Mesenchymal stem cell (in vitro differentiated cells and primary cell): ENCODE data around the gene SLC9A3.
"Not testable (repeated sequence)": the region's sequence is repeated elsewhere in the genome, so short reads cannot be mapped to it uniquely, and the experiment has no call there.

Source experiments
- DNase-seq: peaks from one replicate; pipeline ENCODE4 v3.0.0-alpha.2; 2013
- H2AFZ ChIP-seq: one replicate; pipeline ENCODE4 v1.6.1; 2013; ENCODE audit warnings: low read depth, mild to moderate bottlenecking, control low read depth, inconsistent platforms, low read length, moderate library complexity
- H2AK5ac ChIP-seq: 2 replicates; pipeline ENCODE4 v1.6.1; 2013; ENCODE audit warnings: low read length, moderate library complexity, mild to moderate bottlenecking, inconsistent platforms; ENCODE audit not compliant: severe bottlenecking
- H2BK120ac ChIP-seq: one replicate; pipeline ENCODE4 v1.6.1; 2013; ENCODE audit warnings: low read depth, mild to moderate bottlenecking, inconsistent platforms, low read length, moderate library complexity
- H2BK12ac ChIP-seq, 2 experiments: one replicate each; pipeline ENCODE4 v1.6.1; 2013; ENCODE audit warnings: inconsistent platforms in 2 of 2, low read length in 2 of 2, mild to moderate bottlenecking in 2 of 2, moderate library complexity in 2 of 2, control low read depth in 1 of 2
- H2BK15ac ChIP-seq: one replicate; pipeline ENCODE4 v1.6.1; 2013; ENCODE audit warnings: mild to moderate bottlenecking, low read depth, inconsistent platforms; ENCODE audit not compliant: poor library complexity, severe bottlenecking
- H2BK5ac ChIP-seq: 2 replicates; pipeline ENCODE4 v1.6.1; 2013; ENCODE audit warnings: low read depth, mild to moderate bottlenecking, low read length, control low read depth, inconsistent platforms; ENCODE audit not compliant: poor library complexity, severe bottlenecking
- H3K14ac ChIP-seq, 2 experiments: one replicate each; pipeline ENCODE4 v1.6.1; 2013; ENCODE audit warnings: inconsistent platforms in 2 of 2, low read length in 2 of 2, control low read depth in 1 of 2, mild to moderate bottlenecking in 1 of 2, moderate library complexity in 1 of 2
- H3K18ac ChIP-seq, 2 experiments: one replicate each; pipeline ENCODE4 v1.6.1; 2013; ENCODE audit warnings: inconsistent platforms in 2 of 2, low read length in 2 of 2, control low read depth in 1 of 2, low read depth in 1 of 2, mild to moderate bottlenecking in 1 of 2
- H3K23ac ChIP-seq, 2 experiments: one replicate each; pipeline ENCODE4 v1.6.1; 2013; ENCODE audit warnings: inconsistent platforms in 2 of 2, low read length in 2 of 2, mild to moderate bottlenecking in 2 of 2, moderate library complexity in 2 of 2, control low read depth in 1 of 2
- H3K27ac ChIP-seq: 2 replicates; pipeline ENCODE4 v1.5.1; 2013; ENCODE audit warnings: mild to moderate bottlenecking, moderate library complexity, low read length, control low read depth, inconsistent platforms; ENCODE audit not compliant: poor library complexity, severe bottlenecking
- H3K27me3 ChIP-seq, 2 experiments: 2 replicates each; pipeline versions ENCODE4 v1.6.1 to v1.7.0; 2013; ENCODE audit warnings: low read length in 2 of 2, mild to moderate bottlenecking in 2 of 2, moderate library complexity in 2 of 2, control low read depth in 1 of 2, inconsistent platforms in 1 of 2; ENCODE audit not compliant: control insufficient read depth in 1 of 2, insufficient read depth in 1 of 2
- H3K36me3 ChIP-seq, 2 experiments: 2 replicates each; pipeline versions ENCODE4 v1.6.1 to v1.7.0; 2013; ENCODE audit warnings: low read length in 2 of 2, control low read depth in 1 of 2, inconsistent platforms in 1 of 2, low read depth in 1 of 2, mild to moderate bottlenecking in 1 of 2; ENCODE audit not compliant: insufficient read depth in 2 of 2, control insufficient read depth in 1 of 2
- H3K4ac ChIP-seq, 2 experiments: one replicate each; pipeline ENCODE4 v1.6.1; 2013; ENCODE audit warnings: inconsistent platforms in 2 of 2, low read length in 2 of 2, mild to moderate bottlenecking in 2 of 2, moderate library complexity in 2 of 2, control low read depth in 1 of 2, low read depth in 1 of 2
- H3K4me1 ChIP-seq: 2 replicates; pipeline ENCODE4 v1.6.1; 2013; ENCODE audit warnings: low read depth, low read length, control low read depth; ENCODE audit not compliant: control insufficient read depth, insufficient read depth
- H3K4me2 ChIP-seq: 2 replicates; pipeline ENCODE4 v1.6.1; 2013; ENCODE audit warnings: low read length, mild to moderate bottlenecking, inconsistent platforms; ENCODE audit not compliant: poor library complexity, severe bottlenecking
- H3K4me3 ChIP-seq, 2 experiments: 2 replicates each; pipeline versions ENCODE4 v1.5.1 to v1.7.0; 2013; ENCODE audit warnings: low read length in 2 of 2, mild to moderate bottlenecking in 2 of 2, control low read depth in 1 of 2, low read depth in 1 of 2; ENCODE audit not compliant: insufficient read depth in 1 of 2
- H3K79me1 ChIP-seq: replicated peaks from 2 replicates; pipeline ENCODE4 v1.6.1; 2013; ENCODE audit warnings: mild to moderate bottlenecking, control low read depth, low read length, inconsistent platforms; ENCODE audit not compliant: poor library complexity, severe bottlenecking
- H3K9ac ChIP-seq: 2 replicates; pipeline ENCODE4 v1.7.0; 2013; ENCODE audit warnings: mild to moderate bottlenecking, low read length, moderate library complexity
- H3K9me3 ChIP-seq: 2 replicates; pipeline ENCODE4 v1.7.0; 2013; ENCODE audit warnings: mild to moderate bottlenecking, low read length; ENCODE audit not compliant: control insufficient read depth
- H4K8ac ChIP-seq: one replicate; pipeline ENCODE4 v1.6.1; 2013; ENCODE audit warnings: inconsistent platforms, mild to moderate bottlenecking, low read length, moderate library complexity
- H4K91ac ChIP-seq: one replicate; pipeline ENCODE4 v1.6.1; 2013; ENCODE audit warnings: mild to moderate bottlenecking, low read length, inconsistent platforms
- WGBS: methylation state at CpG from one replicate; pipeline ENCODE4 v1.1.7; 2013; ENCODE audit warnings: mixed read lengths; 5-methylcytosine and 5-hydroxymethylcytosine counted together

Gene SLC9A3

DNA sequence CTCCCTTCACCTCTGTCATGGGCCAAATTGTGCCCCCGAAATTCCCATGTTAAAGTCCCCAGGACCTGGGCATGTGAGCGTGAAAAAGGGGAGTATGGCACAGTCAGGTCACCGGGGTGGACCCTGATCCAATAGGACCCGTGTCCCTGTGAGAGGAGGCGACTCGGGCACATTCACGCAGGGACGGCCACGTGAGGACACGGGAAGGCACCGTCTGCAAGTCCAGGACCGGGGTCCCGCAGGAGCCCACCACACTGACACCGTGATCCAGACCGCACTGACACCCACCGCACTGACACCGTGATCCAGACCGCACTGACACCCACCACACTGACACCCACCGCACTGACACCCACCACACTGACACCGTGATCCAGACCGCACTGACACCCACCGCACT is 37.7 kb downstream of the SLC9A3 start:
- not testable (repeated sequence) for H3K27ac ChIP-seq, H3K4me2 ChIP-seq, H3K4ac ChIP-seq, H3K4me1 ChIP-seq, H4K8ac ChIP-seq, H3K23ac ChIP-seq, DNase-seq, H2BK15ac ChIP-seq, H3K9me3 ChIP-seq, H2BK120ac ChIP-seq, H3K36me3 ChIP-seq, H3K9ac ChIP-seq, H4K91ac ChIP-seq, H2BK12ac ChIP-seq, H3K14ac ChIP-seq, H3K79me1 ChIP-seq, H2AFZ ChIP-seq, H3K18ac ChIP-seq, H2AK5ac ChIP-seq, H3K4me3 ChIP-seq, H2BK5ac ChIP-seq
- peaks cover 8 to 40% of the 10 kb centered on the region in 2 experiments for H3K27me3 ChIP-seq
- WGBS, result 93% methylated on average over 6 of the region's 22 CpGs

DNA sequence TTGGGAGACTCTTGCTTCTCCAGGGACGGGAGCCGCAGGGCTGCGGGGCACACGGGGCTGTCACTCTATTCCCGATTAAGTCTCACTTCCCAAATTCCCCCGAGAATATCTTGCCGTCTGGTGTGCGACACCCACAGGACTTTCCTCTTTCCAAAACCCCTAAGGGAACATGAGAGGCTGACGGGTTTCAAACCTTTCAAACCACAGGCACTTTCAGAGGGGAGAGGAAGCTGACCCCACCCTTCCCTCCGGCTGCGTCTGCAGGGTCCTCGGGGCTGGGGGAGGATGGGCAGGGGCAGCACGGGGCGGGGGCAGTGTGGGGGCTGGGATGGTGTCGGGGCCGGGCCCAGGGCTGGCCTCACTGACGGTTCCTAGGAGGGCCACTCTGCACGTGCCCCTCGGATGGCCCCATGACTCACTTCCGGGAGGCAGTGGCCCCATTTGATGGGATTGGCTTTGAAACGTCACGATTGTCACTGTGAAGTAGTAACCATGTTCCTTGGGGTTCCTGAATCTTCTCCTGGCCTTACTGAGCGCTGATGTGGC is 38.2 kb downstream of the SLC9A3 start:
- H4K91ac ChIP-seq, result peak overlapping the region; percentile 39
- no peaks in the 10 kb centered on the region for H3K79me1 ChIP-seq
- H3K18ac ChIP-seq, result no peak overlapping the region
- H3K27ac ChIP-seq, result no peak overlapping the region
- H3K36me3 ChIP-seq, result no peaks in the 10 kb centered on the region
- H3K4ac ChIP-seq, result no peak overlapping the region
- no peak overlapping the region for H2BK15ac ChIP-seq
- no peaks in the 10 kb centered on the region for H3K4me1 ChIP-seq
- no peak overlapping the region for H4K8ac ChIP-seq
- H3K9ac ChIP-seq, result no peak overlapping the region
- DNase-seq, result no peak
- H2BK120ac ChIP-seq, result no peak overlapping the region
- H3K4me2 ChIP-seq, result no peak overlapping the region
- no peak overlapping the region for H3K23ac ChIP-seq
- WGBS, result 71% methylated on average over 23 of the region's 23 CpGs
- H2BK5ac ChIP-seq, result no peak overlapping the region
- H3K9me3 ChIP-seq, result no peaks in the 10 kb centered on the region
- no peak overlapping the region for H2AK5ac ChIP-seq
- H2AFZ ChIP-seq, result no peak overlapping the region
- peaks cover 8 to 42% of the 10 kb centered on the region in 2 experiments for H3K27me3 ChIP-seq
- no peak overlapping the region for H3K4me3 ChIP-seq
- no peak overlapping the region for H2BK12ac ChIP-seq
- H3K14ac ChIP-seq, result no peak overlapping the region

DNA sequence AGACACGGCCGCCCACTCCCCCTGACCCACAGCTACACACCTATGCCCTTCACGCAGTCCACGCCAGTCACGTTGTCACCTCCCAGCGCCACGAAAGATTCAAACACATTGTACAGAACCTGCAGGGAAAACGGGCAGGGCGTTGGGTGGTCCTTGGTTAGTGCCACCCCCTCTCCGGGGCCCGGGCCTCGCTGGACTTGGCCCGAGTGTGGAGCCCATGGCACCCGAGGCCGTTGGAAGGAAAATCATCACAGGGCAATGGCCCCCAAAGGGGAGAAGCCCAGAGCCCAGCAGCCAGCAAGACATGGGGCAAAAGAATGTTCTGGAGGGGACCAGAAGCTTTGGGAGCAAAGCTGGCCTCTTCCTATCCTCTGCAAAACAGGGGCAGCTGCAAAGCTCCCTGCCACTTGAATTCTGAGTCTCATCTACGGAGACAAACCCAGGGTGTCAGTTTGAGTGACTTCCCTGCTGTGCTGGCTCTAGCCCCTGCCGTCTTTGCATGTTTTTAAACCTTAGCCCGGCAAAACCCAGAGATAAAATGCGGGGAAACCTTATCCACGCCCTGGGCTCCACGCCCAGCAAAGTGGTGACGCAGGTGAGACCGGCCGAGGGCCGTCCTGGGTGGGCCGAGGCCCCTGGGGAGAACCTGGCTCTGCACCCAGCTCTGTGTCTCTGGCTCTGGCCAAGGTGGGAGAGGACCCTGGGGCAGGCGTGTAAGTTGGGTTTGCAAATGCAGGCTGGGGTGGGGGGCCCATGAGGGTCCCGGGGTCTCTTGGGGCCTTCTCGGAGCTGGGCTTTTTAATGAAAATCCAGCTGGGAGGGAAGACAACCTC is 38.9 kb downstream of the SLC9A3 start:
- WGBS, result 78% methylated on average over 29 of the region's 29 CpGs
- Histone ChIP-seq H2BK5ac (no peak overlapping the region), H3K23ac (no peak overlapping the region), H3K9ac (no peak overlapping the region), H2AFZ (no peak overlapping the region), H3K4ac (no peak overlapping the region), H4K91ac (no peak overlapping the region), H3K36me3 (no peaks in the 10 kb centered on the region), H2BK15ac (no peak overlapping the region), H4K8ac (no peak overlapping the region), H3K18ac (no peak overlapping the region), H2AK5ac (no peak overlapping the region), H3K27me3 (peaks cover 8 to 41% of the 10 kb centered on the region in 2 experiments), H3K4me3 (no peak overlapping the region), H3K9me3 (no peaks in the 10 kb centered on the region), H2BK12ac (no peak overlapping the region), H3K14ac (no peak overlapping the region), H3K27ac (no peak overlapping the region), H2BK120ac (no peak overlapping the region), H3K79me1 (no peaks in the 10 kb centered on the region), H3K4me1 (no peaks in the 10 kb centered on the region), H3K4me2 (no peak overlapping the region)
- DNase-seq, result no peak

DNA sequence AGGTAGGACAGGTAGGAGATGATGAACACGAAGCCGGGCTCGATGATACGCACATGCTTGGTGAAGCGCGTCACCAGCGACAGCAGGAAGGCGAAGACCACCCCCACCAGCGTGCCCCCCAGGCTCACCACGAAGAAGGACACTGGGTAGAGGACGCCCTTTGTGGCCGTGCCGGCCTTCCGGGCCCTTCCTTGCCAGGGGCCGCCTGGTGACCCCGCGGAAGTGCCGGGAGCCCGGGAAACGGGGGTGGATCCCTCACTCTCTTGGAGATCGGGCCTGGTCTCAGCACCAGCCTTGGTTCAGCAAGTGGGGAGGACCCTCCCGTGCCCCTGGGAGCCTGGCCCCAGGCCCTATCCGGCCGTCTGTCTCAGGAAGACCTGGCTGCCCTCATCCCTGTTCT is 39.7 kb downstream of the SLC9A3 start:
- Histone ChIP-seq H2BK120ac (no peak overlapping the region), H4K91ac (no peak overlapping the region), H2AK5ac (no peak overlapping the region), H3K14ac (no peak overlapping the region), H3K4ac (no peak overlapping the region), H3K23ac (no peak overlapping the region), H2BK5ac (no peak overlapping the region), H3K27ac (no peak overlapping the region), H3K79me1 (no peaks in the 10 kb centered on the region), H2AFZ (no peak overlapping the region), H3K4me1 (no peaks in the 10 kb centered on the region), H4K8ac (no peak overlapping the region), H3K27me3 (peaks cover 8 to 41% of the 10 kb centered on the region in 2 experiments), H3K18ac (no peak overlapping the region), H3K9ac (no peak overlapping the region), H2BK15ac (no peak overlapping the region), H3K4me2 (no peak overlapping the region), H3K36me3 (no peaks in the 10 kb centered on the region), H3K9me3 (no peaks in the 10 kb centered on the region), H3K4me3 (no peak overlapping the region), H2BK12ac (no peak overlapping the region)
- DNase-seq, result no peak
- WGBS, result 93% methylated on average over 24 of the region's 24 CpGs
